HL-60 (cell line): ENCODE data around the gene GNAT2.
A peak's percentile ranks its signal among the peaks of the same experiment; 100 is the strongest.

Experiments used
- DNase-seq, 2 experiments: peaks; one replicate each; pipeline ENCODE4 v3.0.0-alpha.2; 2010 to 2020; ENCODE audit warnings: low read depth in 1 of 2, low spot score in 1 of 2
- H3K27ac ChIP-seq: fragments of 250-450 bp; sonication (Bioruptor Pico); replicated peaks from 2 replicates; pipeline ENCODE4 v1.5.1; 2020; ENCODE audit warnings: mild to moderate bottlenecking, moderate library complexity
- H3K27me3 ChIP-seq: fragments of 250-450 bp; sonication (Bioruptor Pico); 2 replicates; pipeline ENCODE4 v1.5.1; 2021; ENCODE audit warnings: mild to moderate bottlenecking, moderate library complexity; ENCODE audit not compliant: insufficient read depth, poor library complexity, severe bottlenecking
- H3K4me3 ChIP-seq: replicated peaks from 2 replicates; pipeline ENCODE4 v1.5.1; 2011; ENCODE audit warnings: mild to moderate bottlenecking, control low read depth, low read length; ENCODE audit not compliant: insufficient read depth
- CTCF ChIP-seq: IDR thresholded peaks from one replicate; pipeline ENCODE4 v1.5.1; 2011; ENCODE audit warnings: low read length, control low read depth, inconsistent platforms; ENCODE audit not compliant: insufficient read depth
- GABPA ChIP-seq: IDR thresholded peaks from 2 replicates; pipeline ENCODE4 v1.6.1; 2012; ENCODE audit warnings: low read depth
- POLR2AphosphoS5 ChIP-seq: IDR thresholded peaks from 2 replicates; pipeline ENCODE4 v1.6.1; 2012; ENCODE audit warnings: low read depth
- REST ChIP-seq: IDR thresholded peaks from 2 replicates; pipeline ENCODE4 v1.6.1; 2012; ENCODE audit warnings: low read depth; ENCODE audit not compliant: insufficient replicate concordance
- SPI1 ChIP-seq: IDR thresholded peaks from 2 replicates; pipeline ENCODE4 v1.6.1; 2012; ENCODE audit warnings: low read depth, mild to moderate bottlenecking, borderline replicate concordance

The GNAT2 gene

GRCh38 chr1:109620841-109621286, 1.4 kb upstream of the GNAT2 start:
- Histone ChIP-seq H3K27me3 (no peaks in the 10 kb centered on the region), H3K27ac (peak overlapping the region; percentile 90), H3K4me3 (peak overlapping the region; percentile 94)
- peak; percentile 95 to 98 for DNase-seq
- TF ChIP-seq POLR2AphosphoS5 (peak; percentile 35; the same call in 1 of the 2 replicates), GABPA (peak; percentile 46; the same call in 1 of the 2 replicates), CTCF (no peak), REST (no peak)

- no peak for TF ChIP-seq SPI1
- TF ChIP-seq POLR2AphosphoS5: no peak
- TF ChIP-seq GABPA: no peak
- TF ChIP-seq REST: no peak
- no peak for TF ChIP-seq CTCF
- Histone ChIP-seq H3K27me3 (no peaks in the 10 kb centered on the region), H3K4me3 (peak overlapping the region; percentile 94), H3K27ac (peak overlapping the region; percentile 90)
- DNase-seq: no peak
These were observed 980 bp upstream of the GNAT2 start for GRCh38 chr1:109620401-109620791.

- Histone ChIP-seq H3K4me3 (peak overlapping the region; percentile 94), H3K27ac (peak overlapping the region; percentile 90), H3K27me3 (no peaks in the 10 kb centered on the region)
- TF ChIP-seq POLR2AphosphoS5: no peak
- TF ChIP-seq GABPA: peak; percentile 24; the same call in 1 of the 2 replicates
- DNase-seq: no peak
These were observed 498 bp downstream of the GNAT2 start for GRCh38 chr1:109618661-109619575.

- peak in 1 of 2 experiments; percentile 51 for DNase-seq
- H3K4me3 ChIP-seq: no peak overlapping the region
- H3K27ac ChIP-seq: peak overlapping the region; percentile 67
- no peaks in the 10 kb centered on the region for H3K27me3 ChIP-seq
- no peak for TF ChIP-seq POLR2AphosphoS5
These were observed 2.1 kb downstream of the GNAT2 start for GRCh38 chr1:109617291-109617801.
